HCT116 (cell line): ENCODE data around the gene TMEM252. TPM values are rescaled to one million over a fixed set of nuclear protein-coding genes. Genes with fewer than 3 reads are reported as not detected.

Source experiments
- ATAC-seq: fragments of 200-7000 bp; cut with Tn5 transposase; 2 replicates; pipeline ENCODE4 v1.9.1; 2020; ENCODE audit warnings: mild to moderate bottlenecking, moderate library complexity
- BruUV-seq: library from RNA; stranded (reverse); fragments of 400-500 nt; replicated peaks from 2 replicates; lab custom pipeline; 2021; lab: Mats Ljungman, UMichigan
- CTCF ChIA-PET: fragments of 300-600 bp; sonication (Branson Sonifier 250); formaldehyde crosslinking; loops from one replicate; lab custom pipeline; 2021; ENCODE audit warnings: antibody characterized with exemption; lab: Charles Lee
- POLR2A ChIA-PET: fragments of 300-600, 350-600 bp; sonication (Branson Sonifier 250); formaldehyde crosslinking; loops from one replicate; lab custom pipeline; 2021; ENCODE audit warnings: antibody characterized with exemption; lab: Charles Lee
- RAD21 ChIA-PET, 2 experiments: fragments of 300-600 bp; sonication (Branson Sonifier 250); formaldehyde crosslinking; loops; one replicate each; lab custom pipeline; 2023; ENCODE audit warnings: low total read pairs in 2 of 2; ENCODE audit not compliant: uncharacterized antibody in 2 of 2, unreplicated experiment in 2 of 2, low non-redundant PET in 1 of 2; lab: Charles Lee
- DNase-seq: peaks from one replicate; pipeline ENCODE4 v3.0.0-alpha.2; 2010; ENCODE audit warnings: low read depth, low spot score
- H2AFZ ChIP-seq: fragments of 200-600 bp; shearing (Covaris generic), sonication (generic); 2 replicates; pipeline ENCODE4 v1.6.1; 2017; ENCODE audit warnings: low read depth, mixed run types, mixed read lengths, antibody characterized with exemption, low read length; ENCODE audit not compliant: poor library complexity, severe bottlenecking
- H3K27ac ChIP-seq: 2 replicates; pipeline ENCODE4 v1.5.1; 2012; ENCODE audit warnings: low read depth, low read length
- H3K27me3 ChIP-seq: fragments of 200-600 bp; sonication (generic); 2 replicates; pipeline ENCODE4 v1.6.1; 2016; ENCODE audit warnings: mixed run types, low read length, mixed read lengths; ENCODE audit not compliant: insufficient read depth
- H3K36me3 ChIP-seq, 2 experiments: fragments of 200-500 bp in 1 of 2; fragments of 200-600 bp in 1 of 2; sonication (Bioruptor generic) in 1 of 2; sonication (generic) in 1 of 2; 2 replicates each; pipeline versions ENCODE4 v1.5.1 to v1.6.1; 2014 to 2016; ENCODE audit warnings: low read length in 2 of 2, inconsistent platforms in 1 of 2, mixed read lengths in 1 of 2, mixed run types in 1 of 2; ENCODE audit not compliant: insufficient read depth in 2 of 2, control insufficient read depth in 1 of 2
- H3K4me1 ChIP-seq, 2 experiments: fragments of 200-600 bp in 1 of 2; sonication (generic) in 1 of 2; 2 replicates each; pipeline versions ENCODE4 v1.5.1 to v1.6.1; 2012 to 2017; ENCODE audit warnings: low read length in 2 of 2, inconsistent platforms in 1 of 2, mild to moderate bottlenecking in 1 of 2, mixed read lengths in 1 of 2, mixed run types in 1 of 2, moderate library complexity in 1 of 2; ENCODE audit not compliant: insufficient read depth in 2 of 2, control insufficient read depth in 1 of 2
- H3K4me2 ChIP-seq: fragments of 200-600 bp; sonication (generic); 2 replicates; pipeline ENCODE4 v1.6.1; 2017; ENCODE audit warnings: mixed run types, low read length, mixed read lengths
- H3K4me3 ChIP-seq, 2 experiments: fragments of 200-600 bp in 1 of 2; sonication (generic) in 1 of 2; replicated peaks in 1 of 2; 2 replicates each; pipeline ENCODE4 v1.5.1; 2011 to 2016; ENCODE audit warnings: low read length in 2 of 2, control low read depth in 1 of 2, low read depth in 1 of 2, mild to moderate bottlenecking in 1 of 2, mixed read lengths in 1 of 2, mixed run types in 1 of 2
- H3K79me2 ChIP-seq: fragments of 200-600 bp; sonication (generic); 2 replicates; pipeline ENCODE4 v1.6.1; 2017; ENCODE audit warnings: mild to moderate bottlenecking, mixed run types, low read length, moderate library complexity, mixed read lengths; ENCODE audit not compliant: insufficient read depth
- H3K9ac ChIP-seq: fragments of 200-600 bp; sonication (generic); 2 replicates; pipeline ENCODE4 v1.6.1; 2016; ENCODE audit warnings: low read length, mixed read lengths
- H3K9me2 ChIP-seq: fragments of 200-600 bp; sonication (generic), shearing (Covaris generic); 2 replicates; pipeline ENCODE4 v1.6.1; 2017; ENCODE audit warnings: mixed run types, mild to moderate bottlenecking, moderate library complexity; ENCODE audit not compliant: insufficient read depth
- H3K9me3 ChIP-seq, 2 experiments: fragments of 200-500 bp in 1 of 2; fragments of 200-600 bp in 1 of 2; sonication (Bioruptor generic) in 1 of 2; sonication (generic) in 1 of 2; 2 replicates each; pipeline ENCODE4 v1.6.1; 2014 to 2017; ENCODE audit warnings: low read length in 2 of 2, mixed read lengths in 2 of 2, inconsistent platforms in 1 of 2, low read depth in 1 of 2, mild to moderate bottlenecking in 1 of 2, mixed run types in 1 of 2, moderate library complexity in 1 of 2; ENCODE audit not compliant: control insufficient read depth in 1 of 2, insufficient read depth in 1 of 2
- H4K20me1 ChIP-seq: fragments of 200-600 bp; sonication (generic), shearing (Covaris generic); 2 replicates; pipeline ENCODE4 v1.6.1; 2017; ENCODE audit warnings: mixed run types, mild to moderate bottlenecking, moderate library complexity; ENCODE audit not compliant: insufficient read depth
- CBX3 ChIP-seq: IDR thresholded peaks from 2 replicates; pipeline ENCODE4 v1.6.1; 2012; ENCODE audit warnings: low read depth
- EGR1 ChIP-seq: IDR thresholded peaks from 2 replicates; pipeline ENCODE4 v1.6.1; 2012; ENCODE audit warnings: low read depth
- ELF1 ChIP-seq: IDR thresholded peaks from 2 replicates; pipeline ENCODE4 v1.6.1; 2012; ENCODE audit warnings: low read depth, borderline replicate concordance
- EZH2 ChIP-seq: fragments of 200-600 bp; sonication (generic); IDR thresholded peaks from 2 replicates; pipeline ENCODE4 v1.6.1; 2017; ENCODE audit warnings: antibody characterized with exemption, mixed run types
- FOSL1 ChIP-seq: IDR thresholded peaks from 2 replicates; pipeline ENCODE4 v1.6.1; 2012; ENCODE audit warnings: low read depth
- POLR2A ChIP-seq: IDR thresholded peaks from 2 replicates; pipeline ENCODE4 v1.7.0; 2011; ENCODE audit warnings: borderline replicate concordance; ENCODE audit not compliant: insufficient read depth, insufficient read length; ENCODE audit errors: extremely low read depth
- POLR2AphosphoS5 ChIP-seq: IDR thresholded peaks from 2 replicates; pipeline ENCODE4 v1.6.1; 2011; ENCODE audit warnings: mild to moderate bottlenecking, low read depth, low read length, moderate library complexity
- REST ChIP-seq: IDR thresholded peaks from 2 replicates; pipeline ENCODE4 v1.6.1; 2012; ENCODE audit warnings: low read depth
- SIN3A ChIP-seq: IDR thresholded peaks from 2 replicates; pipeline ENCODE4 v1.6.1; 2012; ENCODE audit warnings: low read depth
- SP1 ChIP-seq: IDR thresholded peaks from 2 replicates; pipeline ENCODE4 v1.6.1; 2012; ENCODE audit warnings: low read depth
- SRF ChIP-seq: IDR thresholded peaks from 2 replicates; pipeline ENCODE4 v1.6.1; 2012; ENCODE audit warnings: low read depth
- TCF7L2 ChIP-seq: IDR thresholded peaks from 2 replicates; pipeline ENCODE4 v1.7.0; 2011; ENCODE audit warnings: borderline replicate concordance, inconsistent platforms; ENCODE audit not compliant: insufficient read depth, insufficient read length; ENCODE audit errors: extremely low read depth
- YY1 ChIP-seq: IDR thresholded peaks from 2 replicates; pipeline ENCODE4 v1.6.1; 2011; ENCODE audit warnings: low read length, low read depth, moderate library complexity, mild to moderate bottlenecking; ENCODE audit not compliant: insufficient replicate concordance; ENCODE audit errors: extremely low read depth
- ZNF274 ChIP-seq: fragments of 200-500 bp; sonication (Bioruptor generic); IDR thresholded peaks from 2 replicates; pipeline ENCODE4 v1.6.1; 2014; ENCODE audit warnings: mild to moderate bottlenecking, low read depth, low read length, inconsistent platforms
- intact Hi-C: fragments of 100-400 bp; cut with micrococcal nuclease; formaldehyde crosslinking; loops from 2 replicates; pipeline ENCODE4 v1.10.0; 2022
- total RNA-seq: library from RNA; stranded (reverse); gene quantifications from one replicate; pipeline ENCODE4 v1.2.1, GENCODE V29; 2021; ENCODE audit not compliant: unreplicated experiment

The TMEM252 gene
- total RNA-seq, 1 experiment from 2014 or later = not detected

DNA sequence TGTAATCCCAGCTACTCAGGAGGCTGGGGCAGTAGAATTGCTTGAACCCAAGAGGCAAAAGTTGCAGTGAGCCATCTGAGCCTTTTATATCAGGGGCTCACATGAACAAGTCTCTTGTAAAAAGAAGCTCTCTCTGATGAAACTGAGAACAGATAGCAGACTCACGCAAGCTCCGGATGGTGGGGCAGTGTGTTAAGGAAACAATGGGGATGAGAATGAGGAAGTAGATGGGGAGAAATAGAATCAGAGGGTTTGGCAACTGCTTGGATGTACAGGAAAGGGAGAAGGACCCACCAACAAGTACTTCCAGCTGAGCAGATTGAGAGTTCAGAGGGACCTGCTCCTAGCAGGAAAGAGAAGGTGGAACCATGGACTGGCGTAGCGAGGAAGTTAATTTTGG, 18.6 kb downstream of the TMEM252 start:
- ATAC-seq (no peak), DNase-seq (no peak)
- Histone ChIP-seq H3K9ac (no peak overlapping the region), H3K36me3 (no peaks in the 10 kb centered on the region), H3K27ac (no peak overlapping the region), H3K4me3 (no peak overlapping the region), H3K4me1 (no peaks in the 10 kb centered on the region), H3K79me2 (no peaks in the 10 kb centered on the region), H3K27me3 (peaks cover 11% of the 10 kb centered on the region), H2AFZ (no peak overlapping the region), H3K9me2 (no peaks in the 10 kb centered on the region), H4K20me1 (no peaks in the 10 kb centered on the region), H3K4me2 (no peak overlapping the region), H3K9me3 (0 out of 4 replicates have a peak, but pooled peaks cover 0 to 3% of the 10 kb centered on the region in 2 experiments)
- POLR2A ChIA-PET = no interaction called here
- BruUV-seq = no TSS peak
- intact Hi-C loops = no loop called here
- RAD21 ChIA-PET = no interaction called here
- CTCF ChIA-PET = no interaction called here
- TF ChIP-seq POLR2AphosphoS5 (no peak), REST (no peak), CBX3 (no peak), ELF1 (no peak), SP1 (no peak), EGR1 (no peak), ZNF274 (no peak), SRF (no peak), FOSL1 (no peak), POLR2A (no peak), YY1 (no peak), EZH2 (no peak), TCF7L2 (no peak), SIN3A (no peak)
